AG20443 (cell line): ENCODE results near the gene CHRM3.

Experiments used
- DNase-seq: peaks from one replicate; pipeline ENCODE4 v3.0.0; 2012; ENCODE audit warnings: low spot score, mixed read lengths

CHRM3 gene

GRCh38 chr1:239413916-239414315 lies 27.5 kb downstream of the CHRM3 start:
- no peak for DNase-seq

- DNase-seq = no peak
These were observed 30.9 kb downstream of the CHRM3 start for GRCh38 chr1:239417221-239417620.

- DNase-seq = no peak
These were observed 31.7 kb downstream of the CHRM3 start for GRCh38 chr1:239417986-239418640.

- no peak for DNase-seq
These were observed 32.3 kb downstream of the CHRM3 start for GRCh38 chr1:239418681-239419080.

- no peak for DNase-seq
These were observed 35.4 kb downstream of the CHRM3 start for GRCh38 chr1:239421811-239422210.

- DNase-seq = no peak
These were observed 36.5 kb downstream of the CHRM3 start for GRCh38 chr1:239422818-239423217.

- no peak for DNase-seq
These were observed 40.6 kb downstream of the CHRM3 start for GRCh38 chr1:239426821-239427475.

- no peak for DNase-seq
These were observed 41.3 kb downstream of the CHRM3 start for GRCh38 chr1:239427712-239428111.

- no peak for DNase-seq
These were observed 41.8 kb downstream of the CHRM3 start for GRCh38 chr1:239428120-239428710.

- DNase-seq = no peak
These were observed 42.8 kb downstream of the CHRM3 start for GRCh38 chr1:239429163-239429562.

- DNase-seq = no peak
These were observed 45.9 kb downstream of the CHRM3 start for GRCh38 chr1:239432255-239432654.

GRCh38 chr1:239434181-239434580 lies 47.8 kb downstream of the CHRM3 start:
- DNase-seq = no peak
